Endothelial cell of umbilical vein (primary cell): Measurements from ENCODE around the gene ADGRD1. TPM values are rescaled to one million over a fixed set of nuclear protein-coding genes. Genes with fewer than 3 reads are reported as not detected.

Experiments used
- BruUV-seq: library from RNA; stranded (reverse); fragments of 400-500 nt; replicated peaks from 2 replicates; lab custom pipeline; 2021; lab: Mats Ljungman, UMichigan
- CTCF ChIA-PET: fragments of 300-600, 350-600 bp; sonication (Branson Sonifier 250); formaldehyde crosslinking; loops from one replicate; lab custom pipeline; 2021; ENCODE audit warnings: antibody characterized with exemption, inconsistent platforms; lab: Charles Lee
- POLR2A ChIA-PET: fragments of 300-600, 350-600 bp; sonication (Branson Sonifier 250); formaldehyde crosslinking; loops from one replicate; lab custom pipeline; 2021; ENCODE audit warnings: antibody characterized with exemption, inconsistent platforms; lab: Charles Lee
- DNase-seq: peaks from one replicate; pipeline ENCODE4 v3.0.0-alpha.2; 2011; ENCODE audit warnings: low read depth, low spot score
- FAIRE-seq: peaks from 2 replicates; lab custom pipeline; 2011; peaks lifted over from hg19 to GRCh38; lab: Jason Lieb, UNC
- H2AFZ ChIP-seq: 2 replicates; pipeline ENCODE4 v1.6.0; 2012; ENCODE audit warnings: low read depth, low read length, control low read depth, inconsistent platforms
- H3K27ac ChIP-seq: 2 replicates; pipeline ENCODE4 v1.5.1; 2011; ENCODE audit warnings: low read depth, mild to moderate bottlenecking, control low read depth, low read length, moderate library complexity; ENCODE audit not compliant: insufficient read depth
- H3K27me3 ChIP-seq, 2 experiments: 2 replicates each; pipeline versions ENCODE4 v1.6.0 to v1.6.1; 2011; ENCODE audit warnings: low read length in 2 of 2, mixed read lengths in 1 of 2; ENCODE audit not compliant: control insufficient read depth in 2 of 2, insufficient read depth in 2 of 2
- H3K36me3 ChIP-seq, 2 experiments: 2 replicates in 1 of 2; 3 replicates in 1 of 2; pipeline ENCODE4 v1.5.1; 2011; ENCODE audit warnings: low read length in 2 of 2, mild to moderate bottlenecking in 1 of 2, moderate library complexity in 1 of 2; ENCODE audit not compliant: control insufficient read depth in 2 of 2, insufficient read depth in 2 of 2; ENCODE audit errors: extremely low read depth in 1 of 2
- H3K4me1 ChIP-seq: 3 replicates; pipeline ENCODE4 v1.5.1; 2011; ENCODE audit warnings: mild to moderate bottlenecking, low read length; ENCODE audit not compliant: control insufficient read depth, insufficient read depth; ENCODE audit errors: extremely low read depth
- H3K4me2 ChIP-seq: 2 replicates; pipeline ENCODE4 v1.6.1; 2011; ENCODE audit warnings: low read length, control low read depth, mixed read lengths; ENCODE audit not compliant: insufficient read depth
- H3K4me3 ChIP-seq, 3 experiments: fragments of 200-600 bp in 1 of 3; sonication (generic), shearing (Covaris generic) in 1 of 3; replicated peaks in 1 of 3; 2 replicates each; pipeline ENCODE4 v1.5.1; 2011 to 2016; ENCODE audit warnings: control low read depth in 3 of 3, low read length in 3 of 3, mild to moderate bottlenecking in 2 of 3, inconsistent platforms in 1 of 3, low read depth in 1 of 3, moderate library complexity in 1 of 3; ENCODE audit not compliant: insufficient read depth in 1 of 3
- H3K79me2 ChIP-seq: 2 replicates; pipeline ENCODE4 v1.6.0; 2012; ENCODE audit warnings: low read length, inconsistent platforms; ENCODE audit not compliant: control insufficient read depth, insufficient read depth
- H3K9ac ChIP-seq: replicated peaks from 2 replicates; pipeline ENCODE3; 2011; ENCODE audit warnings: low read length, control low read depth; ENCODE audit not compliant: insufficient read depth; ENCODE audit errors: extremely low read depth
- H3K9me1 ChIP-seq: replicated peaks from 3 replicates; pipeline ENCODE4 v1.6.0; 2011; ENCODE audit warnings: mild to moderate bottlenecking, low read length; ENCODE audit not compliant: control insufficient read depth, insufficient read depth; ENCODE audit errors: extremely low read depth
- H3K9me3 ChIP-seq: replicated peaks from 2 replicates; pipeline ENCODE4 v1.5.1; 2012; ENCODE audit warnings: low read length, inconsistent platforms; ENCODE audit not compliant: control insufficient read depth, insufficient read depth
- H4K20me1 ChIP-seq: replicated peaks from 2 replicates; pipeline ENCODE3; 2011; ENCODE audit warnings: mild to moderate bottlenecking, low read length; ENCODE audit not compliant: control insufficient read depth, insufficient read depth; ENCODE audit errors: extremely low read depth
- CTCF ChIP-seq, 2 donors: IDR thresholded peaks; 1 replicate in 1 of 2; 2 replicates in 1 of 2; pipeline ENCODE4 v1.5.1; 2011; ENCODE audit warnings: low read length in 2 of 2, mild to moderate bottlenecking in 2 of 2, moderate library complexity in 2 of 2, control low read depth in 1 of 2, inconsistent platforms in 1 of 2, low read depth in 1 of 2; ENCODE audit not compliant: insufficient read depth in 1 of 2; ENCODE audit errors: extremely low read depth in 1 of 2
- EZH2 ChIP-seq: IDR thresholded peaks from 2 replicates; pipeline ENCODE4 v1.6.1; 2012; ENCODE audit warnings: borderline replicate concordance, low read depth, mild to moderate bottlenecking, moderate library complexity, low read length, inconsistent platforms; ENCODE audit not compliant: severe bottlenecking
- FOS ChIP-seq: IDR thresholded peaks from 2 replicates; pipeline ENCODE4 v1.6.1; 2011; ENCODE audit warnings: mild to moderate bottlenecking, low read length, moderate library complexity, borderline replicate concordance; ENCODE audit not compliant: insufficient read depth
- GATA2 ChIP-seq: IDR thresholded peaks from 2 replicates; pipeline ENCODE4 v1.7.0; 2011; ENCODE audit warnings: low read depth, mild to moderate bottlenecking, moderate library complexity, mixed read lengths, low read length; ENCODE audit not compliant: insufficient read length, insufficient read depth
- JUN ChIP-seq: IDR thresholded peaks from 2 replicates; pipeline ENCODE4 v1.6.1; 2011; ENCODE audit warnings: borderline replicate concordance, low read depth; ENCODE audit not compliant: insufficient read length, insufficient read depth
- MAX ChIP-seq: IDR thresholded peaks from 2 replicates; pipeline ENCODE4 v1.6.1; 2011; ENCODE audit not compliant: insufficient read depth, insufficient read length
- MYC ChIP-seq: IDR thresholded peaks from one replicate; pipeline ENCODE4 v1.6.1; 2011; ENCODE audit warnings: mild to moderate bottlenecking, low read depth, low read length
- POLR2A ChIP-seq: IDR thresholded peaks from 2 replicates; pipeline ENCODE4 v1.6.1; 2012; ENCODE audit warnings: low read depth, mild to moderate bottlenecking, control low read depth, low read length
- POLR2AphosphoS5 ChIP-seq: IDR thresholded peaks from 2 replicates; pipeline ENCODE4 v1.6.1; 2012; ENCODE audit warnings: low read depth, mild to moderate bottlenecking, control low read depth, low read length, moderate library complexity; ENCODE audit not compliant: insufficient read depth
- dilution Hi-C: fragments of 300-500 bp; cut with MboI; formaldehyde crosslinking; loops from one replicate; pipeline ENCODE4 v1.15.0; 2019; ENCODE audit warnings: low sequenced_read_pairs; ENCODE audit not compliant: extremely low pct_ligation_motif_present
- intact Hi-C: fragments of 100-400 bp; cut with micrococcal nuclease; formaldehyde crosslinking; loops from one replicate; pipeline ENCODE4 v1.10.0; 2022
- polyA plus RNA-seq, 4 experiments: library from polyadenylated mRNA; depleted of rRNA in 3 of 4; stranded (reverse) in 3 of 4; unstranded in 1 of 4; fragments of >200 nt; gene quantifications; 2 replicates each; pipeline versions ENCODE4 v1.2.1 to v1.2.3, GENCODE V29; 2011 to 2012; ENCODE audit warnings: missing spikeins in 1 of 4
- total RNA-seq: library from RNA; stranded (reverse); gene quantifications from 2 replicates; pipeline ENCODE4 v1.2.3, GENCODE V29; 2021

The ADGRD1 gene
- total and polyA plus RNA-seq, 2 donors (not counting 3 experiments of a cell fraction or from before 2014, with no cell fraction given) = 0.07 TPM; not detected in 1

- no peaks in the 10 kb centered on the region for H3K9me3 ChIP-seq
- ChIA-PET POLR2A (no interaction called here), CTCF (no interaction called here)
- no peak for TF ChIP-seq POLR2AphosphoS5
- TF ChIP-seq JUN = no peak
- no peak for TF ChIP-seq MAX
- no peak for TF ChIP-seq GATA2
- TF ChIP-seq EZH2 = no peak
- no peak for TF ChIP-seq POLR2A
- no peak for TF ChIP-seq FOS
- TF ChIP-seq MYC = no peak
- TF ChIP-seq CTCF (IDR thresholded peaks at IDR 0.05; ENCODE audit: extremely low read depth in 1 of 2, insufficient read depth in 1 of 2, low read depth in 1 of 2, low read length in 2 of 2) = no peak
- H3K79me2 ChIP-seq = no peaks in the 10 kb centered on the region
- dilution Hi-C loops (no loop called here), intact Hi-C loops (no loop called here)
- no peaks in the 10 kb centered on the region for H3K36me3 ChIP-seq
- BruUV-seq = no TSS peak
- FAIRE-seq (no peak), DNase-seq (no peak)
- H3K27ac ChIP-seq = no peak overlapping the region
- H4K20me1 ChIP-seq = no peaks in the 10 kb centered on the region
- no peak overlapping the region for H3K9ac ChIP-seq
- no peak overlapping the region for H3K4me2 ChIP-seq
- H3K27me3 ChIP-seq = no peaks in the 10 kb centered on the region
- H3K9me1 ChIP-seq = no peaks in the 10 kb centered on the region
- H3K4me3 ChIP-seq = no peak overlapping the region
- no peak overlapping the region for H2AFZ ChIP-seq
- no peaks in the 10 kb centered on the region for H3K4me1 ChIP-seq
These were observed 71.0 kb downstream of the ADGRD1 start for GRCh38 chr12:131024721-131025120.
